DOHH2 (cell line): ENCODE data around the gene CEP20.
A peak's percentile ranks its signal among the peaks of the same experiment; 100 is the strongest.

Source experiments
- H3F3A ChIP-seq: fragments of 200-600 bp; sonication (generic), shearing (Covaris generic); 2 replicates; pipeline ENCODE4 v1.6.0; 2016; ENCODE audit warnings: antibody characterized with exemption, mild to moderate bottlenecking; ENCODE audit not compliant: control insufficient read depth, insufficient read depth
- H3K27ac ChIP-seq: fragments of 200-600 bp; sonication (generic); 2 replicates; pipeline ENCODE4 v1.5.1; 2014; ENCODE audit warnings: low read depth, mild to moderate bottlenecking, low read length, moderate library complexity
- H3K27me3 ChIP-seq: fragments of 200-600 bp; sonication (generic); 2 replicates; pipeline ENCODE4 v1.6.1; 2014; ENCODE audit warnings: mild to moderate bottlenecking, low read length, mixed read lengths; ENCODE audit not compliant: control insufficient read depth
- H3K36me3 ChIP-seq: fragments of 200-600 bp; sonication (generic); 2 replicates; pipeline ENCODE4 v1.6.1; 2014; ENCODE audit warnings: mild to moderate bottlenecking, low read length, moderate library complexity, mixed read lengths; ENCODE audit not compliant: control insufficient read depth
- H3K4me1 ChIP-seq: fragments of 200-600 bp; sonication (generic); 2 replicates; pipeline ENCODE4 v1.6.1; 2014; ENCODE audit warnings: mild to moderate bottlenecking, low read length, mixed read lengths; ENCODE audit not compliant: control insufficient read depth
- H3K4me2 ChIP-seq: fragments of 200-600 bp; sonication (generic); 2 replicates; pipeline ENCODE4 v1.6.0; 2014; ENCODE audit warnings: mild to moderate bottlenecking, low read length, moderate library complexity
- H3K4me3 ChIP-seq: fragments of 200-600 bp; sonication (generic); 2 replicates; pipeline ENCODE4 v1.5.1; 2014; ENCODE audit warnings: mild to moderate bottlenecking, low read length, mixed read lengths
- H3K79me2 ChIP-seq: fragments of 200-600 bp; sonication (generic); 2 replicates; pipeline ENCODE4 v1.6.1; 2014; ENCODE audit warnings: mild to moderate bottlenecking, low read length, mixed read lengths; ENCODE audit not compliant: control insufficient read depth
- H3K9me2 ChIP-seq: fragments of 200-600 bp; sonication (generic); replicated peaks from 2 replicates; pipeline ENCODE4 v1.6.1; 2014; ENCODE audit warnings: mild to moderate bottlenecking, low read length, mixed read lengths; ENCODE audit not compliant: control insufficient read depth
- H3K9me3 ChIP-seq: fragments of 200-600 bp; sonication (generic); 2 replicates; pipeline ENCODE4 v1.6.1; 2014; ENCODE audit warnings: antibody characterized with exemption, low read length, mixed read lengths; ENCODE audit not compliant: control insufficient read depth, insufficient read depth
- H4K20me1 ChIP-seq: fragments of 200-600 bp; sonication (generic); 2 replicates; pipeline ENCODE4 v1.6.0; 2014; ENCODE audit warnings: low read depth, mild to moderate bottlenecking, antibody characterized with exemption, low read length, moderate library complexity; ENCODE audit not compliant: control insufficient read depth, insufficient read depth
- CTCF ChIP-seq: fragments of 200-600 bp; sonication (generic); IDR thresholded peaks from one replicate; pipeline ENCODE4 v1.5.1; 2014; ENCODE audit warnings: antibody characterized with exemption, mild to moderate bottlenecking, low read depth, low read length; ENCODE audit not compliant: poor library complexity, severe bottlenecking
- EZH2phosphoT487 ChIP-seq: fragments of 200-600 bp; sonication (generic); IDR thresholded peaks from 2 replicates; pipeline ENCODE4 v1.6.1; 2017; ENCODE audit warnings: borderline replicate concordance, mild to moderate bottlenecking, antibody characterized with exemption, low read length, moderate library complexity, mixed read lengths

The CEP20 gene

GRCh38 chr16:15858921-15859668 lies 29.3 kb downstream of the CEP20 start:
- Histone ChIP-seq H3F3A (peaks cover 13% of the 10 kb centered on the region), H3K9me2 (no peaks in the 10 kb centered on the region), H3K4me2 (no peak overlapping the region), H3K4me3 (no peak overlapping the region), H3K36me3 (no peaks in the 10 kb centered on the region), H3K79me2 (no peaks in the 10 kb centered on the region), H4K20me1 (no peaks in the 10 kb centered on the region), H3K4me1 (peaks cover 35% of the 10 kb centered on the region), H3K27ac (no peak overlapping the region), H3K9me3 (no peaks in the 10 kb centered on the region), H3K27me3 (peaks cover 38% of the 10 kb centered on the region)
- TF ChIP-seq CTCF (no peak), EZH2phosphoT487 (no peak)

DNA sequence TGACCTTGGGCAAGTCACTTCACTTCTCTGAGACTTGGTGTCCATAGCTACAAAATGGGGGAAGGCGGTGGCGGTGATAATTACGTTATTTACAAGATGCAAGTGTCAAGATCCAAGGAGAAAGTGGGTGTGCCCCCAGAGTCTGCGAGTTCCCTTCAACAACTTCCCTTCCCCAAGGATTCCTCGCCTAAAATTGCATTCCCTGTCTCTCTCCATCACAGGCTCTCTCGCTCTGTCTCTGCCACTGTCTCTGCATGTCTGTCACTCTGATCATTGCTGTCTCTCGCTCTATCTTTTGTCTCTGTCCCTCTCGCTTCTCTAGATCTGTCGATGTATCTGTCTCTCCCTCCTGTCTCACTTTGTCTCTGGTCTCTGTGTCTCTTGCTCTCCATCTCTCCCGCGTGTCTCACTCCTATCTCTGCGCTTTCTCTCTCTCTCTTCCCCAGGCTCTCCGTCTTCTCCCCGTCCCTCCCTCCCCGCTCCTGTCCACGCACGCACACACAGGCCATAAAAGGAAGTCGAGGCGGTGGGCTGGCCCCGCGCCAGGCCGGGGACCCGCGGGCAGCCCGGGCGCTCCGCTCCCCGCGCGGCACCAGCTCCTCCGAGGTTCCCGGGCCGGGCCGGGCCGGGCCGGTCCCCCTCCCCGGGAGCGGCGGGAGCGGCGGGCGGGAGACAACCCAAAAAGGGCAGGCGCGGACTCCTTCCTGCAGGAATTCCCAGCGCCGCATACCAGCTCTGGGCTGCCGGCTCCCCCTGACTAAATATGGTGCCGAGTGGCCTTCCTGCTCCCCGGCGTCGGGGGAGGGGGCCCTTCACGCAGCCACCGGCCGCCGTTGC lies 30.5 kb downstream of the CEP20 start:
- peaks cover 35% of the 10 kb centered on the region for H3K4me1 ChIP-seq
- peaks cover 13% of the 10 kb centered on the region for H3F3A ChIP-seq
- no peaks in the 10 kb centered on the region for H3K9me3 ChIP-seq
- no peaks in the 10 kb centered on the region for H4K20me1 ChIP-seq
- H3K4me2 ChIP-seq: peak overlapping the region; percentile 58
- peak overlapping the region; percentile 49; the same call in 1 of the 2 replicates for H3K4me3 ChIP-seq
- H3K9me2 ChIP-seq: no peaks in the 10 kb centered on the region
- TF ChIP-seq CTCF: no peak
- TF ChIP-seq EZH2phosphoT487: no peak
- no peak overlapping the region for H3K27ac ChIP-seq
- peaks cover 38% of the 10 kb centered on the region for H3K27me3 ChIP-seq
- no peaks in the 10 kb centered on the region for H3K79me2 ChIP-seq
- no peaks in the 10 kb centered on the region for H3K36me3 ChIP-seq

GRCh38 chr16:15856901-15857698 lies 31.3 kb downstream of the CEP20 start, which contains the start of gene MYH11:
Gene MYH11, minus strand, starts transcription at chr16:15857028. Its CDS starts 18,776 bp downstream, at chr16:15838252.
- Histone ChIP-seq H4K20me1 (no peaks in the 10 kb centered on the region), H3K4me2 (peak within 1 kb of the TSS; percentile 58), H3K27ac (peak within 1 kb of the TSS; percentile 22), H3K36me3 (no peaks in the 10 kb centered on the region), H3K4me3 (peak within 1 kb of the TSS; percentile 49), H3K79me2 (no peaks in the 10 kb centered on the region), H3K27me3 (peaks cover 38% of the 10 kb centered on the region), H3K9me3 (no peaks in the 10 kb centered on the region), H3F3A (peaks cover 13% of the 10 kb centered on the region), H3K9me2 (no peaks in the 10 kb centered on the region), H3K4me1 (peaks cover 35% of the 10 kb centered on the region)
- TF ChIP-seq EZH2phosphoT487: no peak
- no peak for TF ChIP-seq CTCF
